Activated CD8-positive, alpha-beta T cell treated with anti-CD3 and anti-CD28 coated beads for 36 hours (primary cell): ENCODE results near the gene TMEM235. TPM values are rescaled to one million over a fixed set of nuclear protein-coding genes. Genes with fewer than 3 reads are reported as not detected.

Experiments used
- ATAC-seq: fragments of 200-7000 bp; cut with Tn5 transposase; one replicate; pipeline ENCODE4 v1.10.0; 2021; ENCODE audit warnings: mild to moderate bottlenecking, moderate library complexity
- CTCF ChIA-PET: fragments of 350-600 bp; sonication (Branson Sonifier 250); formaldehyde crosslinking; loops from one replicate; lab custom pipeline; 2021; ENCODE audit warnings: antibody characterized with exemption; lab: Charles Lee
- POLR2A ChIA-PET: fragments of 350-600 bp; sonication (Branson Sonifier 250); formaldehyde crosslinking; loops from one replicate; lab custom pipeline; 2021; ENCODE audit warnings: antibody characterized with exemption; lab: Charles Lee
- DNase-seq: peaks from one replicate; pipeline ENCODE4 v3.0.0-alpha.2; 2020
- H3K27ac Mint-ChIP-seq: one replicate; pipeline ENCODE4 v1.8.0; 2021; ENCODE audit warnings: mild to moderate bottlenecking, mixed read lengths
- H3K27me3 Mint-ChIP-seq: one replicate; pipeline ENCODE4 v1.8.0; 2021; ENCODE audit warnings: mixed read lengths
- H3K36me3 Mint-ChIP-seq: one replicate; pipeline ENCODE4 v1.8.0; 2021; ENCODE audit warnings: low read depth, mixed read lengths
- H3K4me1 Mint-ChIP-seq: one replicate; pipeline ENCODE4 v1.8.0; 2021; ENCODE audit warnings: low read depth, mixed read lengths
- H3K4me3 Mint-ChIP-seq: one replicate; pipeline ENCODE4 v1.8.0; 2021; ENCODE audit warnings: mild to moderate bottlenecking, moderate library complexity, mixed read lengths
- H3K9me3 Mint-ChIP-seq: one replicate; pipeline ENCODE4 v1.8.0; 2021; ENCODE audit warnings: mixed read lengths
- intact Hi-C: fragments of 100-400 bp; cut with micrococcal nuclease; formaldehyde crosslinking; loops from one replicate; pipeline ENCODE4 v1.10.0; 2022
- total RNA-seq, 2 experiments: library from RNA; stranded (reverse); gene quantifications; one replicate each; pipeline ENCODE4 v1.2.3, GENCODE V29; 2021
- TF ChIP-seq, protein P1 (sequence below): fragments of 200-600 bp; IDR thresholded peaks from one replicate; pipeline ENCODE4 v1.8.0; 2022; ENCODE audit warnings: antibody characterized with exemption, mild to moderate bottlenecking

TMEM235 gene
- total RNA-seq, 2 experiments from 2014 or later, result not detected

DNA sequence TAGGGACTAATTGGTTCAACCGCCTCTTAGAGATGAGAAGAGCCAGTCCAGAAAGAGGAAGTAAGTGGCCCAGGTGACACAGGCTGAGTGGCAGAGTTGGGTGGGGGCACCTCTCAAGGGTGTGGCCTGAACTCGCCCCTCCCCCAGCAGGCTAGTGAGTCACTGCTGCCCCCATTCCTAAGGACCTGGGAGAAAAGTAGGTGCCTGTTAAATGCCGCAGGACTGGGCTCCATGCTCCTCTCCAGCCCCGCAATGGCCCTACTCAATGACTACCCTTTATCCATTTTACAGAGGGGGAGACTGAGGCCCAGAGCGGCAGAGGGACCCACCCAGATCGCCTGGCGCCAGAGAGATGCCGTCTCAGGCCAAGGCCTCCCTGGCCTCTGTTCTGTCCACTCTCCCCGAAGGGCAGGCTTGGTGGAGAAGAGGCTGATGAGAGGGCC lies 8.1 kb downstream of the TMEM235 start:
- Mint-ChIP-seq H3K27me3 (no peaks in the 10 kb centered on the region), H3K27ac (no peak overlapping the region), H3K4me1 (peaks cover 6% of the 10 kb centered on the region), H3K4me3 (no peak overlapping the region), H3K36me3 (no peaks in the 10 kb centered on the region), H3K9me3 (no peaks in the 10 kb centered on the region)
- no peak for DNase-seq
- no peak for ATAC-seq
- ChIA-PET POLR2A (interaction anchor here (0.6 to 1.2 kb wide), 2 partner anchors 10 to 13 kb away, joined by 3 read pairs; no protein-coding TSS in a partner anchor), CTCF (no interaction called here)
- TF ChIP-seq, protein P1, sequence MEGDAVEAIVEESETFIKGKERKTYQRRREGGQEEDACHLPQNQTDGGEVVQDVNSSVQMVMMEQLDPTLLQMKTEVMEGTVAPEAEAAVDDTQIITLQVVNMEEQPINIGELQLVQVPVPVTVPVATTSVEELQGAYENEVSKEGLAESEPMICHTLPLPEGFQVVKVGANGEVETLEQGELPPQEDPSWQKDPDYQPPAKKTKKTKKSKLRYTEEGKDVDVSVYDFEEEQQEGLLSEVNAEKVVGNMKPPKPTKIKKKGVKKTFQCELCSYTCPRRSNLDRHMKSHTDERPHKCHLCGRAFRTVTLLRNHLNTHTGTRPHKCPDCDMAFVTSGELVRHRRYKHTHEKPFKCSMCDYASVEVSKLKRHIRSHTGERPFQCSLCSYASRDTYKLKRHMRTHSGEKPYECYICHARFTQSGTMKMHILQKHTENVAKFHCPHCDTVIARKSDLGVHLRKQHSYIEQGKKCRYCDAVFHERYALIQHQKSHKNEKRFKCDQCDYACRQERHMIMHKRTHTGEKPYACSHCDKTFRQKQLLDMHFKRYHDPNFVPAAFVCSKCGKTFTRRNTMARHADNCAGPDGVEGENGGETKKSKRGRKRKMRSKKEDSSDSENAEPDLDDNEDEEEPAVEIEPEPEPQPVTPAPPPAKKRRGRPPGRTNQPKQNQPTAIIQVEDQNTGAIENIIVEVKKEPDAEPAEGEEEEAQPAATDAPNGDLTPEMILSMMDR, result no peak
- intact Hi-C loops, result no loop called here

- CTCF ChIA-PET, result interaction anchor here (3.3 kb wide), 1 partner anchor 11 kb away, joined by 17 read pairs; no protein-coding TSS in a partner anchor
- no peaks in the 10 kb centered on the region for H3K36me3 Mint-ChIP-seq
- peaks cover 6% of the 10 kb centered on the region for H3K4me1 Mint-ChIP-seq
- DNase-seq (no peak), ATAC-seq (no peak)
- intact Hi-C loops, result no loop called here
- no peak overlapping the region for H3K4me3 Mint-ChIP-seq
- no peaks in the 10 kb centered on the region for H3K9me3 Mint-ChIP-seq
- POLR2A ChIA-PET, result interaction anchor here (0.6 kb wide), 1 partner anchor 14 kb away, joined by 3 read pairs; no protein-coding TSS in a partner anchor
- TF ChIP-seq, protein P1, result no peak
- no peaks in the 10 kb centered on the region for H3K27me3 Mint-ChIP-seq
- H3K27ac Mint-ChIP-seq, result no peak overlapping the region
These were observed 8.7 kb downstream of the TMEM235 start for GRCh38 chr17:78240012-78240655.

DNA sequence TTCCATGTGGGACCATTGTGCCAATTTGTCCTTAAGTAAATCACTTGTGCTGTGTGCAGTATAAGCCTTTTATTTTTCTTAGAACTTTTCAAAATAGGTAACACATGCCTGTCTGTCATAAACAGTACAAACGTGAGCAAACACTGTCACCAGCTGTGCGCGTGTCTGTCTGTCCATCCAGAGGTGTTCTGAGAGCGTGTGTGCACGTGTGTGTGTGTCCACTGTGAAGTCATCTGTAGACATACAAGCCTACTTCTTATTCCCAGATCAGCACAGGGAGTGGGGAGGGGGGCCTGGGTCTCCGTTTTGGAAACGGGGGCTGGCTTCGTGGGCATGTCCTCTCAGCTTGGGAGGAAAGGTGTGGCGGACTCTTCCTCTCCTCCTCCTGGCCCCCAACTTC lies 9.4 kb downstream of the TMEM235 start:
- H3K27ac Mint-ChIP-seq, result no peak overlapping the region
- DNase-seq, result no peak

GRCh38 chr17:78241277-78242023 lies 10.0 kb downstream of the TMEM235 start:
- H3K4me3 Mint-ChIP-seq, result no peak overlapping the region
- TF ChIP-seq, protein P1, result no peak
- no peaks in the 10 kb centered on the region for H3K36me3 Mint-ChIP-seq
- intact Hi-C loops, result no loop called here
- H3K27ac Mint-ChIP-seq, result no peak overlapping the region
- no peak for DNase-seq
- CTCF ChIA-PET, result interaction anchor here (1.3 to 3.3 kb wide), 2 partner anchors 9 to 157 kb away, joined by 3 to 17 read pairs; no protein-coding TSS in a partner anchor
- POLR2A ChIA-PET, result no interaction called here
- peak; percentile 34 for ATAC-seq
- H3K9me3 Mint-ChIP-seq, result no peaks in the 10 kb centered on the region
- no peaks in the 10 kb centered on the region for H3K27me3 Mint-ChIP-seq
- H3K4me1 Mint-ChIP-seq, result peaks cover 6% of the 10 kb centered on the region

More for the DNA sequence above, 9.4 kb downstream of the TMEM235 start:
- Mint-ChIP-seq H3K27me3 (no peaks in the 10 kb centered on the region), H3K4me1 (peaks cover 6% of the 10 kb centered on the region), H3K9me3 (no peaks in the 10 kb centered on the region), H3K36me3 (no peaks in the 10 kb centered on the region), H3K4me3 (no peak overlapping the region)
- no peak for ATAC-seq
- ChIA-PET POLR2A (no interaction called here), CTCF (interaction anchor here (1.3 to 3.3 kb wide), 2 partner anchors 10 to 156 kb away, joined by 3 to 17 read pairs; no protein-coding TSS in a partner anchor)
- TF ChIP-seq, protein P1, result no peak
- intact Hi-C loops, result no loop called here
